H9 (cell line): ENCODE measurements around the gene SGTB. TPM values are rescaled to one million over a fixed set of nuclear protein-coding genes. Genes with fewer than 3 reads are reported as not detected.

Source experiments
- DNase-seq: peaks from one replicate; pipeline ENCODE4 v3.0.0-alpha.2; 2017
- H2AFZ ChIP-seq: one replicate; pipeline ENCODE4 v1.6.1; 2013; ENCODE audit warnings: mild to moderate bottlenecking, low read length, control low read depth, moderate library complexity
- H2AK5ac ChIP-seq: 2 replicates; pipeline ENCODE4 v1.6.1; 2013; ENCODE audit warnings: low read length, control low read depth, mixed read lengths; ENCODE audit not compliant: insufficient read length
- H2BK120ac ChIP-seq: one replicate; pipeline ENCODE4 v1.6.1; 2013; ENCODE audit warnings: low read depth, mild to moderate bottlenecking, low read length, control low read depth, inconsistent platforms; ENCODE audit not compliant: poor library complexity, severe bottlenecking
- H2BK12ac ChIP-seq: 2 replicates; pipeline ENCODE4 v1.6.1; 2013; ENCODE audit warnings: low read length, control low read depth, mixed read lengths, low read depth; ENCODE audit not compliant: insufficient read length
- H2BK15ac ChIP-seq: 2 replicates; pipeline ENCODE4 v1.6.1; 2013; ENCODE audit warnings: low read depth, low read length, control low read depth
- H2BK20ac ChIP-seq: one replicate; pipeline ENCODE4 v1.6.1; 2013; ENCODE audit warnings: low read depth, mild to moderate bottlenecking, low read length, control low read depth, inconsistent platforms; ENCODE audit not compliant: poor library complexity, severe bottlenecking
- H2BK5ac ChIP-seq: 2 replicates; pipeline ENCODE4 v1.6.1; 2013; ENCODE audit warnings: low read length, control low read depth, mixed read lengths; ENCODE audit not compliant: insufficient read length
- H3K14ac ChIP-seq: 2 replicates; pipeline ENCODE4 v1.6.1; 2013; ENCODE audit warnings: low read length, control low read depth; ENCODE audit not compliant: insufficient read depth
- H3K18ac ChIP-seq: 2 replicates; pipeline ENCODE4 v1.6.1; 2013; ENCODE audit warnings: low read depth, mild to moderate bottlenecking, mixed read lengths, low read length, control low read depth; ENCODE audit not compliant: insufficient read length
- H3K23ac ChIP-seq: 2 replicates; pipeline ENCODE4 v1.6.1; 2013; ENCODE audit warnings: low read length, control low read depth, mixed read lengths, low read depth; ENCODE audit not compliant: insufficient read length
- H3K23me2 ChIP-seq: 2 replicates; pipeline ENCODE4 v1.6.1; 2013; ENCODE audit warnings: low read depth, mild to moderate bottlenecking, mixed read lengths, low read length, control low read depth; ENCODE audit not compliant: insufficient read length, poor library complexity, severe bottlenecking
- H3K27ac ChIP-seq: 2 replicates; pipeline ENCODE4 v1.5.1; 2013; ENCODE audit warnings: low read length, control low read depth, mixed read lengths, low read depth; ENCODE audit not compliant: insufficient read length
- H3K27me3 ChIP-seq: 2 replicates; pipeline ENCODE4 v1.6.1; 2013; ENCODE audit warnings: low read length, control low read depth, inconsistent platforms; ENCODE audit not compliant: insufficient read depth
- H3K4ac ChIP-seq: 2 replicates; pipeline ENCODE4 v1.6.1; 2013; ENCODE audit warnings: low read depth, mild to moderate bottlenecking, control low read depth, inconsistent platforms, low read length, moderate library complexity
- H3K4me1 ChIP-seq: 2 replicates; pipeline ENCODE4 v1.6.1; 2013; ENCODE audit warnings: low read length, control low read depth, inconsistent platforms; ENCODE audit not compliant: insufficient read depth
- H3K4me2 ChIP-seq: 2 replicates; pipeline ENCODE4 v1.6.1; 2013; ENCODE audit warnings: low read length, control low read depth, mixed read lengths; ENCODE audit not compliant: insufficient read length, insufficient read depth
- H3K56ac ChIP-seq: 2 replicates; pipeline ENCODE4 v1.6.1; 2013; ENCODE audit warnings: low read depth, mild to moderate bottlenecking, mixed read lengths, low read length, control low read depth; ENCODE audit not compliant: insufficient read length
- H3K79me1 ChIP-seq: 2 replicates; pipeline ENCODE4 v1.6.1; 2013; ENCODE audit warnings: low read depth, mild to moderate bottlenecking, moderate library complexity, low read length, control low read depth, inconsistent platforms; ENCODE audit not compliant: insufficient read depth, poor library complexity, severe bottlenecking
- H3K79me2 ChIP-seq: 2 replicates; pipeline ENCODE4 v1.6.1; 2013; ENCODE audit warnings: low read length, control low read depth, inconsistent platforms; ENCODE audit not compliant: insufficient read depth
- H3K9ac ChIP-seq: 2 replicates; pipeline ENCODE4 v1.6.1; 2013; ENCODE audit warnings: low read length, control low read depth, mixed read lengths; ENCODE audit not compliant: insufficient read length; ENCODE audit errors: extremely low read depth
- H3K9me3 ChIP-seq: one replicate; pipeline ENCODE4 v1.6.1; 2013; ENCODE audit warnings: low read depth, low read length, inconsistent platforms; ENCODE audit not compliant: control insufficient read depth
- H3T11ph ChIP-seq: one replicate; pipeline ENCODE4 v1.6.1; 2013; ENCODE audit warnings: mild to moderate bottlenecking, low read length, control low read depth, inconsistent platforms
- H4K20me1 ChIP-seq: one replicate; pipeline ENCODE4 v1.6.1; 2013; ENCODE audit not compliant: control insufficient read depth, insufficient read length, insufficient read depth
- H4K5ac ChIP-seq: 2 replicates; pipeline ENCODE4 v1.6.1; 2013; ENCODE audit warnings: low read depth, mild to moderate bottlenecking, mixed read lengths, low read length, control low read depth; ENCODE audit not compliant: insufficient read length
- H4K8ac ChIP-seq: replicated peaks from 2 replicates; pipeline ENCODE4 v1.6.1; 2013; ENCODE audit warnings: low read length, control low read depth, mixed read lengths, low read depth; ENCODE audit not compliant: insufficient read length
- H4K91ac ChIP-seq: 2 replicates; pipeline ENCODE4 v1.6.1; 2013; ENCODE audit warnings: low read depth, mild to moderate bottlenecking, moderate library complexity, mixed read lengths, low read length, control low read depth; ENCODE audit not compliant: insufficient read length
- H3K27ac Mint-ChIP-seq, 3 experiments: 2 replicates in 2 of 3; 3 replicates in 1 of 3; pipeline ENCODE4 v1.8.0; 2020 to 2021; ENCODE audit warnings: mixed read lengths in 3 of 3, mild to moderate bottlenecking in 1 of 3, moderate library complexity in 1 of 3
- H3K27me3 Mint-ChIP-seq: 2 replicates; pipeline ENCODE4 v1.8.0; 2021; ENCODE audit warnings: low read depth, mild to moderate bottlenecking, moderate library complexity, mixed read lengths
- H3K36me3 Mint-ChIP-seq, 3 experiments: 2 replicates in 2 of 3; 3 replicates in 1 of 3; pipeline ENCODE4 v1.8.0; 2020 to 2021; ENCODE audit warnings: low read depth in 3 of 3, mixed read lengths in 3 of 3; ENCODE audit not compliant: insufficient read depth in 1 of 3
- H3K4me1 Mint-ChIP-seq, 2 experiments: 2 replicates each; pipeline ENCODE4 v1.8.0; 2020; ENCODE audit warnings: mixed read lengths in 2 of 2
- H3K4me3 Mint-ChIP-seq, 2 experiments: 2 replicates in 1 of 2; 3 replicates in 1 of 2; pipeline ENCODE4 v1.8.0; 2020 to 2021; ENCODE audit warnings: mild to moderate bottlenecking in 2 of 2, mixed read lengths in 2 of 2, moderate library complexity in 1 of 2
- H3K9me3 Mint-ChIP-seq, 2 experiments: 2 replicates in 1 of 2; 3 replicates in 1 of 2; pipeline ENCODE4 v1.8.0; 2020; ENCODE audit warnings: mild to moderate bottlenecking in 2 of 2, mixed read lengths in 2 of 2, moderate library complexity in 1 of 2
- WGBS: extraction: QIAGEN DNeasy Blood & Tissue Kit; methylation state at CpG from one replicate; pipeline ENCODE4 v1.1.7; 2013; ENCODE audit warnings: missing lambda C conversion rate, low lambda C conversion rate, mixed read lengths; ENCODE audit not compliant: insufficient read length; ENCODE audit errors: extremely low coverage; 5-methylcytosine and 5-hydroxymethylcytosine counted together
- total RNA-seq: library from RNA; stranded (reverse); gene quantifications from 2 replicates; pipeline ENCODE4 v1.2.1, GENCODE V29; 2021
- TF ChIP-seq, protein P1 (sequence below): fragments of 200-600 bp; sonication (generic); conservative IDR thresholded peaks from 3 replicates; pipeline ENCODE4 v1.8.0; 2021; ENCODE audit warnings: antibody characterized with exemption, mild to moderate bottlenecking

SGTB gene
- total RNA-seq, 1 experiment from 2014 or later, result 18.7 TPM

GRCh38 chr5:65699338-65699737 is 22.6 kb downstream of the SGTB start:
- no peak overlapping the region for H3K4me3 Mint-ChIP-seq
- no peaks in the 10 kb centered on the region for H4K20me1 ChIP-seq
- H3K79me2 ChIP-seq, result no peaks in the 10 kb centered on the region
- H2BK12ac ChIP-seq, result no peak overlapping the region
- no peak overlapping the region for H3K18ac ChIP-seq
- no peak overlapping the region for H2AFZ ChIP-seq
- no peak for DNase-seq
- H3K56ac ChIP-seq, result no peak overlapping the region
- no peak overlapping the region for H3K9ac ChIP-seq
- H2BK20ac ChIP-seq, result no peak overlapping the region
- no peak overlapping the region for H2BK120ac ChIP-seq
- H3K23me2 ChIP-seq, result no peaks in the 10 kb centered on the region
- no peaks in the 10 kb centered on the region for H3K27me3 ChIP-seq
- no peak overlapping the region for H2BK15ac ChIP-seq
- H3K4me1 Mint-ChIP-seq, result no peaks in the 10 kb centered on the region
- H3K79me1 ChIP-seq, result no peaks in the 10 kb centered on the region
- H3K27ac ChIP-seq, result no peak overlapping the region
- H3K23ac ChIP-seq, result no peak overlapping the region
- no peak overlapping the region for H3K4me2 ChIP-seq
- H3K14ac ChIP-seq, result no peak overlapping the region
- no peak overlapping the region for H2AK5ac ChIP-seq
- H3K4me1 ChIP-seq, result no peaks in the 10 kb centered on the region; the same call in 1 of the 2 replicates
- no peak overlapping the region for H3K27ac Mint-ChIP-seq
- no peaks in the 10 kb centered on the region for H3K27me3 Mint-ChIP-seq
- no peak overlapping the region for H4K91ac ChIP-seq
- no peaks in the 10 kb centered on the region for H3K9me3 ChIP-seq
- H4K8ac ChIP-seq, result no peak overlapping the region
- peaks cover 2 to 37% (median 17%) of the 10 kb centered on the region in 3 experiments; a peak in 6 of 7 replicates for H3K36me3 Mint-ChIP-seq
- WGBS, result no CpG with 5 or more reads among the region's 4 CpGs
- H2BK5ac ChIP-seq, result no peak overlapping the region
- H4K5ac ChIP-seq, result no peak overlapping the region
- H3K4ac ChIP-seq, result no peak overlapping the region
- TF ChIP-seq, protein P1, sequence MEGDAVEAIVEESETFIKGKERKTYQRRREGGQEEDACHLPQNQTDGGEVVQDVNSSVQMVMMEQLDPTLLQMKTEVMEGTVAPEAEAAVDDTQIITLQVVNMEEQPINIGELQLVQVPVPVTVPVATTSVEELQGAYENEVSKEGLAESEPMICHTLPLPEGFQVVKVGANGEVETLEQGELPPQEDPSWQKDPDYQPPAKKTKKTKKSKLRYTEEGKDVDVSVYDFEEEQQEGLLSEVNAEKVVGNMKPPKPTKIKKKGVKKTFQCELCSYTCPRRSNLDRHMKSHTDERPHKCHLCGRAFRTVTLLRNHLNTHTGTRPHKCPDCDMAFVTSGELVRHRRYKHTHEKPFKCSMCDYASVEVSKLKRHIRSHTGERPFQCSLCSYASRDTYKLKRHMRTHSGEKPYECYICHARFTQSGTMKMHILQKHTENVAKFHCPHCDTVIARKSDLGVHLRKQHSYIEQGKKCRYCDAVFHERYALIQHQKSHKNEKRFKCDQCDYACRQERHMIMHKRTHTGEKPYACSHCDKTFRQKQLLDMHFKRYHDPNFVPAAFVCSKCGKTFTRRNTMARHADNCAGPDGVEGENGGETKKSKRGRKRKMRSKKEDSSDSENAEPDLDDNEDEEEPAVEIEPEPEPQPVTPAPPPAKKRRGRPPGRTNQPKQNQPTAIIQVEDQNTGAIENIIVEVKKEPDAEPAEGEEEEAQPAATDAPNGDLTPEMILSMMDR, result no peak
- no peaks in the 10 kb centered on the region for H3K9me3 Mint-ChIP-seq
- H3T11ph ChIP-seq, result no peak overlapping the region
